GM18867 (cell line): Measurements from ENCODE around the gene SULT4A1.

Experiments used
- ATAC-seq: cut with Tn5 transposase; IDR thresholded peaks from one replicate; pipeline ENCODE4 v1.9.1; 2021; ENCODE audit warnings: mild to moderate bottlenecking, moderate library complexity; ENCODE audit not compliant: unreplicated experiment

Gene SULT4A1

DNA sequence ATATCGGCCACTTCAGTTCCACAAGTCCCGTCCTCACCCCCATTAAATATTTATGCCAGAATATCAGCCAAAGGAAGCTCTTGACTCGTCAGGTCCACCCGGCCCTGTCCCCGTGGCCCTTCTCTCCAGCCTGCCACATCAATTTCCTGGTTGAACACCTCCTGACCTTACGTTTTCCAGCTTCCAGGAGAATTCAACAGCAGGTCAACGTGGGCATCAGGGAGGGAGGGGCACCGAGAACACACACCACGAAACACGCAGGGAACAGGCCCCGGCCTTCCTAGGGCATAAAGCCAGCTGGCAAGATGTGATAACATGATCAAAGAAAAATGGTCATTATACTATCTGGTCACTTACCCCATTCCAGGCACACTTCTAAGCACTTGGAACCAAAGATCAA is 15.3 kb downstream of the SULT4A1 start:
- no peak for ATAC-seq

DNA sequence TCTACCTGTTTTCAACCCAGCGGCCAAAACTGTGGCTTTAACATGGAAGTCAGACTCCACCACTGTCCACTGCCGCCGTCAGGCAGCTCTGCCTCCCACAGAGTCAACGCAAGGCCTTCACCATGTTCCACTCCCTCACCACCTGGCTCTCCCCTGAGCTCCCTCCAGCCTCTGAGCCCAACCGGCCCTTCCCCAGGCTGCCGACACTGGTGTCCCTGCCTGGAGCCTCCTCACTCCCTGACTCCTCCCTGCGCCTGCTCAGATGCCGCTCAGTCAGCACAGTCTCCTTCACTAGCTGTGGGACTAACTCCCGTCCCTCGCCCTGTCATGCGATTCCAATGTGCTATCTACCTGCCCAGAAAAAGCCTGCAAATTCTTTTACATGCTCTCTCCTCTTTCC is 16.3 kb downstream of the SULT4A1 start:
- no peak for ATAC-seq

DNA sequence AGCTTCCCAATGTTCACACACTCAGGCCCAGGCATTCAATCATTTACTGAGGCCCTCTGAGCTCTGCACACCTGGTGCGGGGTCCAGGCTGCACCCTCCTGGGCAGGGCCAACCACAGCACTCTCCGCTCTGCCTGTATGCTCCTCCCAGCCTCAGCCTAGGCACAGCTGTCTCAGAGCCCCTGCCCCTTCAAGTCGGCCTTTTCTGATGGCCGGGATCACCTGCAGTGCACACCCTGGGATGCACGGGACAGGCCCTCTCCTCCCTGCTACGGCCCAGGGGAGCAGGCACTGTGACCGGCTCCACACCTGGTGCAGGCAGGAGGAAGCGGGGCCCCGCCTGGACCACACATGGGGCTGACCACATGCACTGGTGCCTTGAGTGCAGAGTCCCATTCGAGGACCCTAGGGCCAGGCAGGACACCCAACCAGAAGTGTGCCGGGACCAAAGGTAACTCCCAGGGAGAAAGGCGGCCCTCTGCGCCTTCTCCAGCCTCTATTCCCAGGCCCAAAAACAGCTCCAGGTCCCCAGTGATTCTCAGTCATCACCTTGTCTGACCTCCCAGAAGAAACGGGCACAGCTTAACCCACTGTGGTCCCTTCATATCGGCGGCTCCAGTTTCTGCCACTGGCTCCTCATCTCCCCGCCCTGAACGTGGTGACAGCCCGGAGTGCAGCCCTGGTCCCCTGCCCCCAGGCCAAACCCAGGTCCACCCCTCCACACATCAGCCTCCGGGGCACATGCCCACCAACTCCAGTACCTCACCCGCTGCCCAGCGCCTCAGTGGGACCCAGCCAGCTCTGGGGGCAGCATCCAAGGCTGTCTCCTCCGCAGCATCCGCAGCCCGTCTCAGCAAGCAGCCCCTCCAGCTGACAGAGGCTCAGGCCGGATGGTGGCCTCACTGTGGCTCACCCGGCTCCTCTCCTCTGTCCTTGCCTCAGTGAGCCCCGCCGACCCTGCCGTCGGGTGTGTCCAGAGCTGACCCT is 17.5 kb downstream of the SULT4A1 start:
- ATAC-seq, result no peak

DNA sequence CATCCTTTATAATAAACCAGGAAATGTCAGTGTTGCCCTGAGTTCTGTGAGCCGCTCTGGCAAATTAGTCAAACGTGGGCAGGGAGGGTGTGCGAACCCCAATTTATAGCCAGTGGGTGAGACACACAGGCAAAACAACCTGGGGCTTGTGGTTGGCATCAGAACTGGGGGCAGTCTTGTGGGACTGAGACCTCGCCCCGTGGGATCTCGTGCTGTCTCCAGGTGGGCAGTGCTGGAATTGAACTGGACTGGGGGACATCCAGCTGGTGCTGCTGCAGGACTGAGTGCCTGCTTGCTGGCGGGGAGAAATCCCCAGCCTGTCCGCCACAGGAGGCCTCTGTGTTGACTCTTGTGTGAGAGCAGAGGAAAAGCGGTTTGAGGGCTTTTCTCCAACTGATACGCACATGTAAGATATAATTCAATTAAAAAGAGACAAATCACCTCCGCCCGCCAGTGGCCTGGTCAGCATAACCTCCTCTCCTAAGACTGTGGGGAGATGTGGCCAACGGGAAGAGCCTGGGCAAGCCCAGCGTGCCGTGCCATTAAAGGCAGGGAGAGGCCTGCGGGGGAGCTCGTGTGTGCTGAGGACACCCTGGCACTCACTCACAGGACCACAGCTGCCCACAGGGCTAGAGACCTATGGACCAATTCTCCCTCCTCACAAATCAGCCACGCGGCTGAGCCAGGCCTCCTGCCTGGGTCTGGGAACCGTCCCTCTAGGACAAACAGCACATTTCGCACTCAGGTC is 18.4 kb downstream of the SULT4A1 start:
- ATAC-seq, result no peak

DNA sequence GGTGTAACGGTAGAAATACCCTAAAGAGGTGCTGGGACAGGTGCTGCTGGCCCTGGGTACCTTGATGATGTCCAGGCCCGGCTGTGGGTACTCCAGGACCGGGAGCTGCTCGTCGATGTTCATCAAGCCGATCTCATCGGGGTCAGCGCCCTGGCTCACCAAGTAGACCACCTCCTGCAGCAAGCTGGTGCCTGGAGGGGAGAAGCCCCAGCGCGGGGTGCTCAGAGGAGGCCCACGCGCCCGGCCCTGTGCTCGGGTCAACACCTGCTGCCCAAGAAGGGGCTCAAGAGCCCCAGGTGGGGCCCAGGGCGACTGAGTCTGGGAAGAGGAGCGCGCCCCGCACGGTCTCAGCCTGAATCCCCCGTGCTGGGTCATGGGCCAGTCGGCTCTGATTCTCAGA is 20.6 kb downstream of the SULT4A1 start:
- no peak for ATAC-seq

DNA sequence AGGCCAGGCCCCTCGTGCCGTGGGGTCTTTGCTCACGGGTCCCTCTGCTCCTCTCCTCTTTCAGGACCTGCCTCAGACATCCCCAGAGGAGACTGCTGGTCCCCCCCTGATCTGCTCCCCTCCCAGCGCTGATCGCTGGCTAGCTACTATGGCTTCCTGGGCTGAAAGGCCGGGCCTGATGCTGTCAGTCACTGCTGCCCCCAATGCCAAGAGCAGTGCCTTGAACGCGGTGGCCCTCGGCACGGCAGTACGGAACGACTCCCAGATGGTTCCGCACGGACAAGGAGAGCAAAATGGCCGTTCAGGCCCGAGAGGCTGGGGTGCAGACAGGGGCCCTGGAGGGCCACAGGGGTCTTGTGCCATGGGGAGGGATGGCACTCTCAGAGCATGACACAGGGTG is 21.5 kb downstream of the SULT4A1 start:
- ATAC-seq, result no peak

DNA sequence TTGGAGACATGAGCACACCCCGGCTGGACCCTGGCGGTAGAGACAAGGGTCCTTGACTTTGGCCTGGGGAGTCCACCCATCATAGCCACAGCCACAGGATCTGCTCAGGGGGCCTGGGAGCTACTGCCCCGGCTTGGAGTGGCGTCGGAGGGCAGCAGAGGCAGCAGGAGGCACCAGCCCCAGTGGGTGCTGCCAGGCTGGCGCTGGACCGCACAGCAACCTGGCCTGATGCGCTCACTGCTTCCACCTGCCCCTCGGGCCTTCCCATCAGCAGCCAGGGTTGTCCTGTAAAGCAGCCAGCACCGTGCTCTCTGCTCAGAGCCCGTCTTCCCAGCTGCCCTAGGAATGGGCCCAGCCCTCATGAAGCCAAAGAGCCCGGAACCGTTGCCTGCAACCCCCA is 21.9 kb downstream of the SULT4A1 start:
- no peak for ATAC-seq

DNA sequence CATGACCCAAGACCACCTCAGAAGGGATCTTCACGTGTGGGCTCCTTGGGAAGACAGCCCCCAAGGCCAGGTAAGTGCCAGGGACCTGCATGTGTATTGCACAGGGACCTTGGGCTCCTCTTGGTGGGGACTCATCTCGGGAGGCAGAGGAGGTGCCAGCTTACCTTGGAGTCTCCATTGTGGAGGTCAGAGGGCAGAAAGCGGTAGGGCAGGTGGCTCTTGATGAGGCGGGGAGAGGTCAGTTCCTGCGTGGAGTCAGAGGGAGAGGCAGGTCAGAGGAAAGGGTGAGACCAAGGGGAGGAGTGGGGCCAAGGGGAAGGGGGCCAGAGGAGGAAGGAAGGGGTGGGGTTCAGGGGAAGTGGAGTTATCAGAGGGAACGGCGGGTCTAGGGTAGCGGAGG is 22.5 kb downstream of the SULT4A1 start:
- ATAC-seq, result no peak

DNA sequence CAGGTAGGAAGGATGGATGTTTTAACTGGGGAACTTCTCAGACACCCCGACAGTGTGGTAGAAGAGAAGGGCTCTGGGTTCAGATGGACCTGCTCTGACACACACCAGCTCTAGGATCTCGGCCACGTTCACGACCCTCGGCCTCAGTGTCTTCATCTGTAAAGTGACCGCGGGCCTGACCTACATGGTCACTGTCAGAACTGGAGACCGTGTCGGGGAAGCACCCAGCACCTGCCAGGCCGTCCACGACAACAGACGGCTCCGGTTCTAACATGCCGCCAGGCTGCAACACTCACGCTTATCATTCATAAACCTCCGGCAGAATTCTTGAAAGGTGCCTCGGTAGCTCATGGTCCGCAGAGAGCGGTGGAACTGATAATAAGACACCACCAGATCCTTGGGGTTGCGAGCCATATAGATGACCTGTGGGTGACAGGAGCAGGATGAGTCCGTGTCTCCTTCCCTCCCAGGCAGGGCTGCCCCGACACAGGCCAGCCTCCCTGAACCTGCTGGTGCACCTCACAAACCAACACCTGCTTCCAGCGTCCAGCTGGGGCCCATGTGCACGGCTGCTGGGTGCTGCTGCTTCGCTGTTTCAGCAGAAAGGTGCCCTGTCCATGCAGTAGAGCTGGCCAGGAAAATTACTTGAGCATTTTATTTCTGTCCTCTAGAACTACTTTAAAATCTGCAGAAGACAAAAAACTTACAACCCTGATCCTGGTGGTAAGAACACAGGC is 23.6 kb downstream of the SULT4A1 start:
- no peak for ATAC-seq

DNA sequence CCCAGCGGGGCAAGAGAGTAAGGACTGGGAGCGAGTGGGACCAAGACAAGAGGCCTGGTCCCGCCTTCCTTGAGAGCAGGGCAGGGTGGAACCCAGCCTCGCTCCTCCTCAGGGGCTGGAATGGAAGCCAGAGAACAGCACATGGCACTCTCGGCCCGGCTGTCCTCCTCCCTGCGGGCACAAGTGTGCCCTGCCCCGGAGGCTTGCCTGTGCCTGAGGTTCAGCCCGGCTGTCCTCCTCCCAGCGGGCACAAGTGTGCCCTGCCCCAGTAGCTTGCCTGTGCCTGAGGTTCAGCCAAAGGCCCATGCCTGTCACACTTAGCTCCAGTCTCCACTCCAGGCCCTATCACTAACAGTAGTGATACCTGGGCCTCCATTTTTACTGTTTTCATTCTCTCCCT is 24.2 kb downstream of the SULT4A1 start:
- ATAC-seq, result no peak

DNA sequence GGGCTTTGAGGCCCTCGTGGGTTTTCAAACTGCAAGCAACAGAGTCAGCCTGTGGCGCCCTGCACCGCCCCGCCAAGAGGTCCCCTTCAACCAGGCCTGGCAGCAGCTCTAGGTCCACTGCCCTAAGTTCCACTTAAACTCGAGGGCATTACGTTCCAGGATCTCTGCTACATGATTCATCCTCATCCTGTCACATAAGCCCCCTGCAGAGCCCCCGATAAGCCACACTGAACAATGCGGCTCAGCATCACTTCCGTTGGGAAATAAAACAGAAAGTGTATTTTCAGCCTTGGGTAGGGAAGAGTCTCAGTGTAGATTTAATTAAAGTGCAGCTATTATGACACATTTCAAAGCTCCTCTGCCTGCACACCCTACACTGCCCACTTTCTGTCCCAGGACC is 24.6 kb downstream of the SULT4A1 start:
- ATAC-seq, result no peak

DNA sequence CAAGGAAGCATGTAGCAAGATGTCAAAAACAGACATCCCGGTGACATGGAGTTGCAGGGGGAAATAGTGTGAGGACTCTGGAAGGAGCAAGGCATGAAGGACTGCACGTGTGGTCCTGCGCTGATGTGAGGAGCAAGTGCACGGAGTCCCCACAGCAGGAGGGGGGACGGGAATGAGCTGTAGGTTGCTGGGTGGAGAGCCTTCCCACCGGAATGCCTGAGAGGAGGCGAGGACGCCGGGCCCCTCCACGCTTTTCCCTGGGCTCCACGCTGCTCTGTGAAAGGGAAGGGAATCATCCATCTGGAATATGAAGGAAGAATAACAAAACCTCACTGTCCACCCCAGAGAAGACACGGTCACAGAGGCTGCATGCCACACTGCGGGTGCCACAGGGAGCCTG is 26.6 kb downstream of the SULT4A1 start:
- ATAC-seq, result no peak

DNA sequence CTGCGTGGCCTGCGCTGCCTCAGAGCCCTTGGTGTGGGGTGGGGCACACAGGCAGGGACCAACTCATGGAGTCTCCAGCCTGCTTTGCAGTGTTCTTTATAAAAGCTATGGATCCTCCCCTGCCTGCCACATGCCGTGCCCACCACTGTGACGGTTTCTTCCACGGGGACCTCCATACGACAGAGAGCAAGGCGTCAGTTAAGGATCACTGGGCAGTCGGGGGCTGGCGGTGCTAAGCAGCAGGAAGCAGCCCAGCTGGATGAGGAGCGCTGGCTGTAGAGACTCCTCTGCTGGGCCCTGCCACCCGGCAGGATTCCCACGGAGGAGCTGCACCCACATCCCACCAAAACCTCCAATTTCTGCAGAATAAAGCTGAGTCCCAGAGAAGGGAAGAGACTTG is 27.1 kb downstream of the SULT4A1 start:
- no peak for ATAC-seq

DNA sequence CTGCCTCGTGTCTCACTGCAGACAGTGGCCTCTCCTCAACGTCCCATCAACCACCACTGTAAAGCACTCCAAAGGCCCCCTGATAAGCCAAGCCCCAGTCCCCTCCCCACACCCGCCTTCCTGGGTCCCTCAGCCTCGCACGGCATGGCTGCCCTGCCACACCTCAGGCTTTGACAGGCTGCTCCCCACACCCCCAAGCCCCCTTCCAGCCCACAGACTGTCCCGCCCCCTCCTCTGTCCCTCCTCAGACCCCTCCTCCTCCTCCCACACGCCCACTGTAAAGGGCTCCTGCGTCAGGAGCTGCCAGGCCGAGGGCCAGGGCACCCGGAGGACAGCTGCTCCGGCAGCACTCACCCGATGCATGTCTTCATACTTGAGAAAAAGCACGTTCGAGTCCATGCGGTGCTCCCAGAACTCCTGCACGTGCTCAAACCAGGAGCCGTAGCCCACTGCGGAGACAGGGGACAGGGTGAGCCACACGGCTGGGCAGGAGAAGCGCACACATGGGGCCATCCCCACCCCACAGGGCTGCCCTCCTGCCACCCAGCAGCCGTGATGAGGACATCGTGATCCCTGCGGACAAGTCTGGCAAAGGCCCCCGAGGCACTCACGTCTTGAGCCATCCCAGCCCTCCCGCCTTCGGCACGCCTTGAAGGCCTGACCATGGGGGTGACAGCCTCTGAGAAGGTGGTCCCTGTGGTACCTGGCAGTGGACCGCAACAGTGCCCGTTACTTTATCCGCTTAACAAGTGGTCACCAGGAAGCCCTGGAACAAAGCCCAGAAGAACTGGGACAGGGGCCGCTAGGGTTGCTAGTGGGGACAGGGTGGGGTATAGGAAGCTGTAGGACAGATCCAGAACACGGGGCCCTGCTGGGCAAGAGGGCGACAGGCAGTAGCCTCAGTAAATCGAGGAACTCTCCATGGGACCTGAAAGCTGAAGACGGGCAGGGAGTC is 28.8 kb downstream of the SULT4A1 start:
- no peak for ATAC-seq

DNA sequence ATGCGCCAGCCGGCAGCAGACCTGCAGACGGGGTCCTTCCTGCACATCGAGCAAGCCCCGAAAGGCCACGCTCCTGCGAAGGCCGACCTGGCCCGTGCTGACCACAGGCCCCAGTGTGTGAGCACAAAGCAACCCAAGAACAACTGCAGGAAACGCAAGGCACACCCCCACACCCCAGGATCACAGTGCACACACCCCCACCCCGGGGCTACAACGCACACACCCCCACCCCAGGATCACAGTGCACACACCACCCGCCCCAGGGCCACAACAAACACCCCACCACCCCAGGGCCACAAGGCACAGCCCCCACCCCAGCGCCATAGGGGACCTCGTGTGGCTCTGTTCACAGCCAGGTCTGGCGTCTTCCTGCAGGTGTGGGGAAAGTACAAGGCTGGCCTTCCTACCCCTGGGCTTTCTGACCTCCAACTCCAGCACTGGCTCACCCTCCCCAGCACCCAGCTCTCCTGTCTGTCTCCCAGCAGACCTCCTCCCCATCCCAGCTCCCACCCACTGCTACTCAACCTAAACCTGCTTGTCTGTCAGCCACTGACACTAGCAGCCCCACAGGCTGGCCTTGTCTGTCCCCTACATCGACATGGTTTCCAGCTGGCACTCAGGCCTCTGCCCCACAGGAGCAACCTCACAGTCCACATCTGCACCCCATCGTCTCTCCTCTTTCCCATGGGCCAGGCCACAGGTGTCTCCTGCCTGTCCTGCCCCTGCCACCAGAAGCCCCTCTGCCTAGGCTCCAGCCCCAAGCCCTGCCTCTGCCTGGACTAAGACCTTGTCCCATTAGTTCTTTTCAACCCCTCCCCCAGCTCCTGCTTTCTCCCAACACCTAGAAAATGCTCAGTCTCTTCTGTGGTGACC is 29.7 kb downstream of the SULT4A1 start:
- ATAC-seq, result no peak

DNA sequence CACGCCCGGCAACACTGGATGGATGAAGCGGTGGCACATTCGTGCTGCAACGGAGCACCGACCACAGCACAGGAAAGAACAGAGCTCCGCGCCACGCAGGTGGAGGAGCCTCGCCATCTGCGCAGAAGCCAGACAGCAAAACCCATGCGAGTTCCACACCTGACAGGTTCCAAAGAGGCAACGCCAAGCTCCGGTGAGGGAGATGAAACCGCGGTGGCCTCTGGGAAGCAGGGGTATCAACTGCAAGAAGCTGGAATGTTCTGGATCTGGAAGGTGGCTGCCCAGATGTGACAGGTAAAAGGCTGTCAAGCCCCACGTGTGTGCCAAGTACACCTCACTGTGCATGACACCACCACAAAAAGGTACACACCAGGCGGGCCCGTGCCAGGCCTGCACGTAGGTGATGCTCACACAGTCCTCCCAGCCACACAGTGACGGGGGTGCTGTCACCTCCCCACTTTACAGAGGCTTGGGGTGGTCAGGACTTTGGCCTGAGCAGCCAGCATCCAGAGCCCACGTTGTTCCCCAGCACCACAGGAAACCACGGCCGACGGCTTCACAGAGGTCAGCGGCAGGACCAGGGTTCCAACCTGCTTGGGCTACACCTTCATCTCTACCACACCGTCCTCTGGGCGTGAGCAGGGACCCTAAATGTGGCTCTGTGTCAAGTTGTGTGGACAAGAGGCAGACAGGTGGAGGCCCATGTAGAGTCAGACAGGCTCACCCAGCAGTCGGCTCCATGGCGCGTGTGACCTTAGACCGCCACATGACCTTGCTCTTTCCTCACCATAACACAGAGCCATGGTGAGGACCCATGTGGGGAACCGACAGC is 30.5 kb downstream of the SULT4A1 start:
- ATAC-seq, result no peak

DNA sequence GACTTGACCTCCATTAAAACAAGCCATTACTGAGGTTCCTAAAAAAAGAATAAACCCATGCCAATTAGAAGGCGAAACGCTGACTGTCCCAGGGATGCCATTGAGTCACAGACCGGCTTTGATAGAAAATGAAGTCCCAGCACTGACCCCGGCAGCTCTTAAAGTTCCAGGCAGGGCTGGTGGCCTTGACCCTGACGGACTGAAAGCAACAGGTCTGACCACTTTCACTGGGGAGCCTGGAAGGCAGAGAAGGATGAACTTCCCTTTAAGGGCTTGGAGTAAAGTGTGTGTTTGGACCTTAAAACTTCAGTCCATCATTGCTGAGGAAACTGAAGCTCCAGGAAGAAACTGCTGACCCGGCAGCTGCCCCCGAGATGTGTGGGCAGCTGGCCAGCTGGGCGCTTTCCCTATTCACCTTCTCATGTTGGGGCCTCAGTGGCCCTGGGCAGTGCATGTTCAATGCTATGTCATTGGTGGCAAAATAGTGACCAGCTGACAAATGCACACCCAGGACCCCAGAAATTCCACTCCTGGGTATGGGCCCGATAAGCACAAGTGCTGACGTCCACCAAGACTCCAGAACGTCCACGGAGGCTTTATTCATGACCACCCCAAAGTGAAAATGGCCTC is 31.3 kb downstream of the SULT4A1 start:
- ATAC-seq, result no peak
